Astrocyte (in vitro differentiated cells and primary cell): ENCODE results near the gene TK1.

ENCODE experiments used
- CTCF ChIP-seq: IDR thresholded peaks from 2 replicates; pipeline ENCODE4 v1.5.1; 2011; ENCODE audit warnings: low read depth, mild to moderate bottlenecking, inconsistent platforms, low read length, moderate library complexity; ENCODE audit not compliant: insufficient read depth
- EZH2 ChIP-seq: IDR thresholded peaks from 2 replicates; pipeline ENCODE4 v1.6.1; 2012; ENCODE audit warnings: mild to moderate bottlenecking, low read length, inconsistent platforms; ENCODE audit not compliant: insufficient read depth

GRCh38 chr17:78172249-78173051 lies 14.4 kb downstream of the TK1 start:
- no peak for TF ChIP-seq CTCF
- TF ChIP-seq EZH2, result no peak
